Liver (tissue), 9 donors: Measurements from ENCODE around the gene ZFAND2A. TPM values are rescaled to one million over a fixed set of nuclear protein-coding genes. Genes with fewer than 3 reads are reported as not detected.
A peak's percentile ranks its signal among the peaks of the same experiment; 100 is the strongest.
"Not testable (repeated sequence)": the region's sequence is repeated elsewhere in the genome, so short reads cannot be mapped to it uniquely, and the experiment has no call there.

Experiments
- DNase-seq: peaks from one replicate; pipeline ENCODE4 v3.0.0-alpha.2; 2017; ENCODE audit warnings: low spot score
- H3K27ac ChIP-seq, 2 donors: one replicate each; pipeline ENCODE4 v1.7.0; 2013; ENCODE audit warnings: inconsistent platforms in 2 of 2, low read length in 2 of 2, control low read depth in 1 of 2, low read depth in 1 of 2, mild to moderate bottlenecking in 1 of 2
- H3K27me3 ChIP-seq, 4 donors: one replicate each; pipeline versions ENCODE4 v1.6.1 to v1.7.0; 2013; ENCODE audit warnings: low read length in 3 of 4, inconsistent platforms in 1 of 4, mild to moderate bottlenecking in 1 of 4, moderate library complexity in 1 of 4; ENCODE audit not compliant: control insufficient read depth in 4 of 4, insufficient read depth in 4 of 4
- H3K36me3 ChIP-seq, 4 donors: one replicate each; pipeline versions ENCODE4 v1.6.1 to v1.7.0; 2013; ENCODE audit warnings: low read length in 3 of 4, mild to moderate bottlenecking in 3 of 4, low read depth in 1 of 4, moderate library complexity in 1 of 4; ENCODE audit not compliant: control insufficient read depth in 4 of 4, insufficient read depth in 3 of 4
- H3K4me1 ChIP-seq, 4 donors: one replicate each; pipeline versions ENCODE4 v1.6.1 to v1.7.0; 2013; ENCODE audit warnings: low read length in 3 of 4, mild to moderate bottlenecking in 3 of 4, moderate library complexity in 1 of 4; ENCODE audit not compliant: control insufficient read depth in 4 of 4, insufficient read depth in 4 of 4
- H3K4me3 ChIP-seq, 3 donors: one replicate each; pipeline versions ENCODE4 v1.6.1 to v1.7.0; 2013; ENCODE audit warnings: low read length in 3 of 3, control low read depth in 1 of 3, low read depth in 1 of 3, mild to moderate bottlenecking in 1 of 3
- H3K9ac ChIP-seq, 2 donors: one replicate each; pipeline ENCODE4 v1.7.0; 2013; ENCODE audit warnings: low read length in 2 of 2, mild to moderate bottlenecking in 2 of 2, moderate library complexity in 2 of 2, control low read depth in 1 of 2, low read depth in 1 of 2
- H3K9me3 ChIP-seq, 4 donors: one replicate each; pipeline versions ENCODE4 v1.6.1 to v1.7.0; 2013; ENCODE audit warnings: low read length in 3 of 4; ENCODE audit not compliant: control insufficient read depth in 4 of 4
- ATF3 ChIP-seq: IDR thresholded peaks from 2 replicates; pipeline ENCODE4 v1.6.1; 2016; ENCODE audit warnings: antibody characterized with exemption
- CTCF ChIP-seq: fragments of 150-350 bp; IDR thresholded peaks from 2 replicates; pipeline ENCODE4 v1.5.1; 2017; ENCODE audit warnings: improper control_type of control experiment, low read depth, low read length; ENCODE audit not compliant: missing input control
- EGR1 ChIP-seq, 2 donors: IDR thresholded peaks; 2 replicates each; pipeline ENCODE4 v1.6.1; 2016 to 2018; ENCODE audit warnings: antibody characterized with exemption in 2 of 2, low read depth in 2 of 2
- FOXA2 ChIP-seq: IDR thresholded peaks from 2 replicates; pipeline ENCODE4 v1.6.1; 2016; ENCODE audit warnings: antibody characterized with exemption
- GABPA ChIP-seq, 2 donors: IDR thresholded peaks in 1 of 2; conservative IDR thresholded peaks in 1 of 2; 2 replicates each; pipeline ENCODE4 v1.6.1; 2016; ENCODE audit warnings: antibody characterized with exemption in 2 of 2, mild to moderate bottlenecking in 1 of 2, moderate library complexity in 1 of 2
- RAD21 ChIP-seq, 2 donors: IDR thresholded peaks; 2 replicates each; pipeline ENCODE4 v1.6.1; 2016; ENCODE audit warnings: antibody characterized with exemption in 2 of 2, mild to moderate bottlenecking in 2 of 2
- REST ChIP-seq: IDR thresholded peaks from 2 replicates; pipeline ENCODE4 v1.6.1; 2016; ENCODE audit warnings: antibody characterized with exemption, mild to moderate bottlenecking
- SP1 ChIP-seq: IDR thresholded peaks from 2 replicates; pipeline ENCODE4 v1.6.1; 2018; ENCODE audit warnings: antibody characterized with exemption, mild to moderate bottlenecking
- TAF1 ChIP-seq: conservative IDR thresholded peaks from 2 replicates; pipeline ENCODE4 v1.6.1; 2016; ENCODE audit warnings: antibody characterized with exemption, mild to moderate bottlenecking
- YY1 ChIP-seq: IDR thresholded peaks from 2 replicates; pipeline ENCODE4 v1.6.1; 2016; ENCODE audit warnings: antibody characterized with exemption, mild to moderate bottlenecking
- ZBTB33 ChIP-seq: IDR thresholded peaks from 2 replicates; pipeline ENCODE4 v1.6.1; 2016; ENCODE audit warnings: antibody characterized with exemption
- WGBS: extraction: QIAGEN DNeasy Blood & Tissue Kit; methylation state at CpG from one replicate; pipeline ENCODE4 v1.1.7; 2013; 5-methylcytosine and 5-hydroxymethylcytosine counted together
- polyA plus RNA-seq, 2 donors: library from polyadenylated mRNA; stranded (reverse) in 1 of 2; unstranded in 1 of 2; fragments of 200-250 nt in 1 of 2; fragments of >200 nt in 1 of 2; fragmentation: Nextera tagmentation in 1 of 2; extraction: Ambion mirVana in 1 of 2; gene quantifications; one replicate each; pipeline versions ENCODE4 v1.2.1 to v1.2.3, GENCODE V29; 2013 to 2015
- total RNA-seq, 2 donors: library from RNA; depleted of rRNA; stranded (reverse); fragments of >200 nt; gene quantifications; one replicate each; pipeline ENCODE4 v1.2.3, GENCODE V29; 2014
- donor health status: healthy.
- donor health status: healthy.
- donor health status: healthy.
- donor health status: healthy.
- donor health status: healthy.

ZFAND2A gene
- total and polyA plus RNA-seq, 4 donors = 12.5 to 53.3 (median 33.5) TPM

GRCh38 chr7:1160670-1161021 lies 650 bp upstream of the ZFAND2A start:
- peak overlapping the region; percentile 96 to 99 for H3K9ac ChIP-seq
- TF ChIP-seq SP1 = no peak
- TF ChIP-seq GABPA (IDR thresholded peaks at IDR 0.05 in 1 of 2, conservative IDR thresholded peaks at IDR 0.05 in 1 of 2) = no peak
- no peak for TF ChIP-seq FOXA2
- no peak for TF ChIP-seq RAD21 (IDR thresholded peaks at IDR 0.05)
- H3K4me1 ChIP-seq = peaks cover 3 to 38% (median 31%) of the 10 kb centered on the region in 4 donors
- H3K27me3 ChIP-seq = no peaks in the 10 kb centered on the region
- peak overlapping the region; percentile 98 to 100 for H3K27ac ChIP-seq
- H3K36me3 ChIP-seq = peaks cover 0 to 26% (median 14%) of the 10 kb centered on the region in 4 donors
- DNase-seq = peak; percentile 66
- no peaks in the 10 kb centered on the region for H3K9me3 ChIP-seq
- WGBS = 20% methylated on average over 19 of the region's 19 CpGs
- peak overlapping the region; percentile 53 to 85 (median 84) for H3K4me3 ChIP-seq

GRCh38 chr7:1159231-1159630 lies 765 bp downstream of the ZFAND2A start:
- peak overlapping the region; percentile 84 to 97 (median 92) for H3K4me3 ChIP-seq
- H3K9ac ChIP-seq = peak overlapping the region; percentile 89 to 99
- peaks cover 2 to 27% (median 16%) of the 10 kb centered on the region in 4 donors for H3K36me3 ChIP-seq
- H3K4me1 ChIP-seq = peaks cover 4 to 49% (median 37%) of the 10 kb centered on the region in 4 donors
- not testable (repeated sequence) for H3K27me3 ChIP-seq, H3K9me3 ChIP-seq, DNase-seq
- 1% methylated on average over 26 of the region's 26 CpGs for WGBS
- H3K27ac ChIP-seq = peak overlapping the region; percentile 84 to 100

- no peak for DNase-seq
- 28% methylated on average over 25 of the region's 25 CpGs for WGBS
- Histone ChIP-seq H3K36me3 (peaks cover 9 to 25% (median 17%) of the 10 kb centered on the region in 4 donors), H3K4me3 (peak overlapping the region; percentile 84 to 97 (median 92)), H3K27ac (peak overlapping the region; percentile 84 to 100), H3K9ac (peak overlapping the region; percentile 89 to 99), H3K27me3 (no peaks in the 10 kb centered on the region), H3K9me3 (no peaks in the 10 kb centered on the region), H3K4me1 (peaks cover 4 to 52% (median 39%) of the 10 kb centered on the region in 4 donors)
- peak; percentile 47 for TF ChIP-seq YY1
- TF ChIP-seq ATF3 = no peak
Measured at GRCh38 chr7:1158203-1159126, 1.5 kb downstream of the ZFAND2A start.

- H3K27ac ChIP-seq = peak overlapping the region; percentile 83 to 94
- 22% methylated on average over 10 of the region's 10 CpGs for WGBS
- no peaks in the 10 kb centered on the region for H3K9me3 ChIP-seq
- H3K9ac ChIP-seq = peak overlapping the region; percentile 33 to 99
- peak overlapping the region in 2 of 3 donors; percentile 25 to 84 for H3K4me3 ChIP-seq
- DNase-seq = peak; percentile 57
- peaks cover 20 to 36% (median 22%) of the 10 kb centered on the region in 4 donors for H3K36me3 ChIP-seq
- peaks cover 4 to 58% (median 39%) of the 10 kb centered on the region in 4 donors for H3K4me1 ChIP-seq
- H3K27me3 ChIP-seq = no peaks in the 10 kb centered on the region
- TF ChIP-seq YY1 (peak; percentile 96), SP1 (peak; percentile 100), FOXA2 (peak; percentile 100), RAD21 (IDR thresholded peaks at IDR 0.05) (peak; percentile 37 to 39), CTCF (no peak), ZBTB33 (peak; percentile 96), REST (peak; percentile 81), TAF1 (peak; percentile 88), EGR1 (IDR thresholded peaks at IDR 0.05; ENCODE audit: low read depth in 2 of 2) (peak; percentile 49 to 74)
Measured at GRCh38 chr7:1156782-1157535, 3.0 kb downstream of the ZFAND2A start.
